Liver (tissue), 3 donors: ENCODE data around the gene STX19.

ENCODE experiments used
- ATF3 ChIP-seq: IDR thresholded peaks from 2 replicates; pipeline ENCODE4 v1.6.1; 2016; ENCODE audit warnings: antibody characterized with exemption
- CTCF ChIP-seq: fragments of 150-350 bp; IDR thresholded peaks from 2 replicates; pipeline ENCODE4 v1.5.1; 2017; ENCODE audit warnings: improper control_type of control experiment, low read depth, low read length; ENCODE audit not compliant: missing input control
- EGR1 ChIP-seq, 2 donors: IDR thresholded peaks; 2 replicates each; pipeline ENCODE4 v1.6.1; 2016 to 2018; ENCODE audit warnings: antibody characterized with exemption in 2 of 2, low read depth in 2 of 2
- GABPA ChIP-seq, 2 donors: IDR thresholded peaks in 1 of 2; conservative IDR thresholded peaks in 1 of 2; 2 replicates each; pipeline ENCODE4 v1.6.1; 2016; ENCODE audit warnings: antibody characterized with exemption in 2 of 2, mild to moderate bottlenecking in 1 of 2, moderate library complexity in 1 of 2
- JUND ChIP-seq, 2 donors: IDR thresholded peaks; 2 replicates each; pipeline ENCODE4 v1.6.1; 2016; ENCODE audit warnings: antibody characterized with exemption in 2 of 2
- MAX ChIP-seq: IDR thresholded peaks from 2 replicates; pipeline ENCODE4 v1.6.1; 2016; ENCODE audit warnings: antibody characterized with exemption
- RAD21 ChIP-seq, 2 donors: IDR thresholded peaks; 2 replicates each; pipeline ENCODE4 v1.6.1; 2016; ENCODE audit warnings: antibody characterized with exemption in 2 of 2, mild to moderate bottlenecking in 2 of 2
- TAF1 ChIP-seq: conservative IDR thresholded peaks from 2 replicates; pipeline ENCODE4 v1.6.1; 2016; ENCODE audit warnings: antibody characterized with exemption, mild to moderate bottlenecking
- YY1 ChIP-seq: IDR thresholded peaks from 2 replicates; pipeline ENCODE4 v1.6.1; 2016; ENCODE audit warnings: antibody characterized with exemption, mild to moderate bottlenecking
- ZBTB33 ChIP-seq: IDR thresholded peaks from 2 replicates; pipeline ENCODE4 v1.6.1; 2016; ENCODE audit warnings: antibody characterized with exemption
- donor health status: healthy.
- donor health status: healthy.

- TF ChIP-seq ZBTB33, result no peak
- no peak for TF ChIP-seq YY1
- TF ChIP-seq CTCF, result no peak
- TF ChIP-seq EGR1 (IDR thresholded peaks at IDR 0.05; ENCODE audit: low read depth in 2 of 2), result no peak
- no peak for TF ChIP-seq MAX
- no peak for TF ChIP-seq GABPA (IDR thresholded peaks at IDR 0.05 in 1 of 2, conservative IDR thresholded peaks at IDR 0.05 in 1 of 2)
- no peak for TF ChIP-seq JUND (IDR thresholded peaks at IDR 0.05)
- no peak for TF ChIP-seq TAF1
- TF ChIP-seq ATF3, result no peak
- no peak for TF ChIP-seq RAD21 (IDR thresholded peaks at IDR 0.05)
Measured at GRCh38 chr3:94071713-94072284, 43.4 kb upstream of the STX19 start.
